ENCODE measurements around the gene CEP41. TPM values are rescaled to one million over a fixed set of nuclear protein-coding genes. Genes with fewer than 3 reads are reported as not detected.

Gene CEP41
- total and polyA plus RNA-seq, 12 donors, result 2.2 to 6.3 (median 4.7) TPM

DNA sequence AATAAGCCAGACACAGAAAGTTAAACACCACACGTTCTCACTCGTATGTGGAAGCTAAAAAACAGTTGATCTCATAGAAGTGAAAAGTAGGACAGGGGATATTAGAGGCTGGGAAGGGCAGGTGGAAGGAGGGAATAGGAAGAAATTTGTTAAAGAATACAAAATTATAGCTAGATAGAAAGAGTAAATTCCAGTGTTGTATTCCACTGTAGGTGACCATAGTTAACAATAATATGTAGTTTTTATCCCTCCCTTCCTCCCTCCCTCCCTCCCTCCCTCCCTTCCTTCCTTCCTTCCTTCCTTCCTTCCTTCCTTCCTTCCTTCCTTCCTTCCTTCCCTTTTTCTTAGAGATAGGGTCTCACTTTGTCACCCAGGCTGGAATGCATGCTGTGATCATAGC is 31.2 kb upstream of the CEP41 start:
- WGBS, 2 donors, result 72 to 81% methylated on average over 2 of the region's 2 CpGs
- ATAC-seq, result no peak

GRCh38 chr7:130468612-130469011 is 27.8 kb upstream of the CEP41 start:
- ATAC-seq, result no peak
- Histone ChIP-seq H3K4me1 (peaks cover 0 to 2% (median 0%) of the 10 kb centered on the region in 9 donors), H3K4me3 (no peak overlapping the region), H3K27me3 (no peaks in the 10 kb centered on the region), H3K36me3 (no peaks in the 10 kb centered on the region), H3K9me3 (peaks cover 0 to 10% (median 0%) of the 10 kb centered on the region in 11 donors), H3K27ac (no peak overlapping the region)
- 93 to 94% methylated on average over 1 of the region's 1 CpG for WGBS, 2 donors
- no peak for TF ChIP-seq CTCF (IDR thresholded peaks at IDR 0.05)
- no peak for DNase-seq
- intact Hi-C loops (cut with DNase I), result no loop called here

More for the DNA sequence above, 31.2 kb upstream of the CEP41 start:
- Histone ChIP-seq H3K9me3 (no peaks in the 10 kb centered on the region), H3K36me3 (no peaks in the 10 kb centered on the region), H3K27me3 (no peaks in the 10 kb centered on the region), H3K27ac (no peak overlapping the region), H3K4me3 (no peak overlapping the region), H3K4me1 (peaks cover 0 to 10% (median 0%) of the 10 kb centered on the region in 9 donors)
- intact Hi-C loops (cut with DNase I), result no loop called here
- no peak for DNase-seq
- no peak for TF ChIP-seq CTCF (IDR thresholded peaks at IDR 0.05)

DNA sequence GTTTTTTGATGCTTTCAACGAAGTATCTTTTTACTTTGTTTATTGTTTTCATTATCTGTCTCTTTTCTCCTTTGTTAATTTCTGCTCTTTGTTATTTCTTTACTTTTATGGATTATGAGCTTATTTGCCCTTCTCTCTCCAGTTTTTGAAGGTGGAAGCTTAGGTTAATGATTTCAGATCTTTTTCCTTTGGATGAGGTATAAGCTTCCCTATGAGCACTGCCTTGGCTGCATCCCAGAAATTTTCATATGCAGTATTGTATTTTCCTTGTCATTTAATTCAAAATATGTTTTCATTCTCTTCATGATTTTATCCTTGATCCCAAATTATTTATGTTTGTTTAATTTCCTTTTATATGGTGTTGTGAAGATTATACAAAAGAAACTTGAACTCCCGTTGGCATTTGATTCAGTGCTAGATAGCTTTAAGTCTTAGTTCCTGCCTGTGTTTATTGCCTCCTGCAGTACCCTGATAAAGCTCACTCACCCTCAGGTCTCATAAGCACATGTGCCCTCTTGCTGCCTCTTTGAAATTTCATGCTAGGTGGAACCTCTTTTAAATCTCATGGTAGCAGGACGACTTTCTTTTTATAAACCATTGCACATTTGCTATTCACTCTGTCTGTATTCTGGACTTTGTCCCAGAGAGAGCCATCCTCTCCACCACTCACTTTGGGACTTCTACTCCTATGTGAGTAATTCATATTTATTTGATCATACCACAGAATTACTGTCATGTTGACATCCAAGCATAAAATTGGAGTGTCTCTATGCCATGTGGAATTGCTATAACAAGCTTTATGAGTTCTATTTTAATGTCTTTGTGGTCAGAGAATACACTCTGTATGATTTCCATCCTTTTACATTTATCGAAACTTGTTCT is 23.0 kb upstream of the CEP41 start:
- no peak overlapping the region for H3K27ac ChIP-seq
- TF ChIP-seq CTCF (IDR thresholded peaks at IDR 0.05), result no peak
- 73 to 77% methylated on average over 4 of the region's 4 CpGs for WGBS, 2 donors
- ATAC-seq (no peak), DNase-seq (no peak)
- intact Hi-C loops (cut with DNase I), result no loop called here
- no peak overlapping the region for H3K4me3 ChIP-seq
- peaks cover 0 to 24% (median 10%) of the 10 kb centered on the region in 11 donors for H3K9me3 ChIP-seq
- H3K36me3 ChIP-seq, result no peaks in the 10 kb centered on the region
- no peaks in the 10 kb centered on the region for H3K4me1 ChIP-seq
- no peaks in the 10 kb centered on the region for H3K27me3 ChIP-seq

- no peaks in the 10 kb centered on the region for H3K4me1 ChIP-seq
- DNase-seq, result no peak
- H3K27me3 ChIP-seq, result no peaks in the 10 kb centered on the region
- no peak for TF ChIP-seq CTCF (IDR thresholded peaks at IDR 0.05)
- no peak overlapping the region for H3K4me3 ChIP-seq
- H3K36me3 ChIP-seq, result no peaks in the 10 kb centered on the region
- 64 to 85% methylated on average over 2 of the region's 2 CpGs for WGBS, 2 donors
- peaks cover 0 to 27% (median 11%) of the 10 kb centered on the region in 11 donors for H3K9me3 ChIP-seq
- intact Hi-C loops (cut with DNase I), result no loop called here
- H3K27ac ChIP-seq, result no peak overlapping the region
- no peak for ATAC-seq
These were observed 20.5 kb upstream of the CEP41 start for GRCh38 chr7:130461272-130461671.

Measured in heart right ventricle (tissue), 16 donors.